Tibial artery (tissue), 4 donors: Measurements from ENCODE around the gene RFK.

Experiments
- DNase-seq, 2 donors: peaks; one replicate each; pipeline ENCODE4 v3.0.0-alpha.2; 2019
- H3K27ac ChIP-seq, 2 donors: fragments of 200-600 bp; sonication (generic) in 1 of 2; 1 replicate in 1 of 2; 2 replicates in 1 of 2; pipeline ENCODE4 v1.5.1; 2018 to 2019; ENCODE audit warnings: mild to moderate bottlenecking in 1 of 2
- H3K27me3 ChIP-seq, 2 donors: fragments of 200-600 bp; sonication (generic) in 1 of 2; one replicate each; pipeline versions ENCODE4 v1.5.1 to v1.6.0; 2016 to 2019
- H3K36me3 ChIP-seq, 3 donors: fragments of 200-600 bp; sonication (generic) in 2 of 3; one replicate each; pipeline ENCODE4 v1.5.1; 2016 to 2019; ENCODE audit warnings: mild to moderate bottlenecking in 2 of 3
- H3K4me1 ChIP-seq, 4 donors: fragments of 200-600 bp; sonication (generic) in 2 of 4; 1 replicate in 3 of 4; 2 replicates in 1 of 4; pipeline ENCODE4 v1.5.1; 2016 to 2019
- H3K4me3 ChIP-seq, 2 donors: fragments of 200-600 bp; sonication (generic) in 1 of 2; 1 replicate in 1 of 2; 2 replicates in 1 of 2; pipeline ENCODE4 v1.5.1; 2018 to 2019; ENCODE audit warnings: mild to moderate bottlenecking in 2 of 2
- H3K9me3 ChIP-seq, 3 donors: fragments of 200-600 bp; sonication (generic) in 1 of 3; one replicate each; pipeline ENCODE4 v1.5.1; 2016 to 2019
- CTCF ChIP-seq, 2 experiments: fragments of 200-600 bp in 1 of 2; fragments of 450-650 bp in 1 of 2; IDR thresholded peaks; one replicate each; pipeline ENCODE4 v1.5.1; 2017 to 2019; ENCODE audit warnings: antibody characterized with exemption in 2 of 2, mild to moderate bottlenecking in 1 of 2, moderate library complexity in 1 of 2
- intact Hi-C: fragments of 100-400 bp; cut with DNase I; formaldehyde crosslinking; loops from one replicate; pipeline ENCODE4 v1.15.0; 2023; ENCODE audit warnings: low total_unique reads

The RFK gene

DNA sequence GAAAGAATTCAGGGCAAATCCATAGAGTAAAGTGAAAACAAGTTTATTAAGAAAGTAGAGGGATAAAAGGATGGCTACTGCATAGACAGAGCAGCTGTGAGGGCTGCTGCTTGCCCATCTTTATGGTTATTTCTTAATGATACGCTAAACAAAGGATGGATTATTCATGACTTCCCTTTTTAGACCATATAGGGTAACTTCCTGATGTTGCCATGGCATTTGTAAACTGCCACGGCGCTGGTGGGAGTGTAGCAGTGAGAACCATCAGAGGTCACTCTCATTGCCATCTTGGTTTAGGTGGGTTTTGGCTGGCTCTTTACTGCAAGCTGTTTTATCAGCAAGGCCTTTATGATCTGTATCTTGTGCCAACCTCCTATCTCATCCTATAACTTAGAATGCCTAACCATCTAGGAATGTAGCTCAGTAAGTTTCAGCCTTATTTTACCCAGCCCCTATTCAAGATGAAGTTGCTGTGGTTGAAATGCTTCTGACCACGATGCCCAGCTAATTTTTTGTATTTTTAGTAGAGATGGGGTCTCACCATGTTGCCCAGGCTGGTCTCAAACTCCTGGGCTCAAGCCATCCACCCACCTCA is 42.1 kb downstream of the RFK start:
- TF ChIP-seq CTCF (IDR thresholded peaks at IDR 0.05) = no peak
- no peak overlapping the region for H3K4me3 ChIP-seq
- intact Hi-C loops = no loop called here

DNA sequence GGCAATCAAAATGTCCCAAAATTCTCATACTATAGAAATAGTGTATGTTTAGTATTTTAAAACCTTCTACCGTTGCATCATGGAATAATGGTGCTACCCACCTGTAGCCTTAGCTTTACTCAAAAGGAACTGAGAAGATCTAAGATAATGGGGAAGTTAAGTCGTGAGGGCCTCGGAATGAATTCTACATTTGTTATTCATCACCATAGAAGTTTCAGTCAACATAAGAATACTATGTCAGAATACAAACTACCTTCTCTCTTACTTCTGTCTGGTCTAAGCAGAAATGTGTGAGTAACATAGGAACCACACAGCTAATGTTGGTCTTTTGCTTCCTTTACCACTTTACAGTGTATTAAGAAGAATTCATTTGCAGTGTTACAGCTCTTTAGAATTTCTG is 43.2 kb downstream of the RFK start:
- no peak for DNase-seq
- Histone ChIP-seq H3K4me3 (no peak overlapping the region), H3K4me1 (no peaks in the 10 kb centered on the region), H3K27ac (no peak overlapping the region), H3K9me3 (no peaks in the 10 kb centered on the region), H3K36me3 (no peaks in the 10 kb centered on the region), H3K27me3 (no peaks in the 10 kb centered on the region)
- no peak for TF ChIP-seq CTCF (IDR thresholded peaks at IDR 0.05)
- intact Hi-C loops = no loop called here

More for the DNA sequence above, 42.1 kb downstream of the RFK start:
- H3K9me3 ChIP-seq = no peaks in the 10 kb centered on the region
- H3K36me3 ChIP-seq = no peaks in the 10 kb centered on the region
- no peak overlapping the region for H3K27ac ChIP-seq
- H3K27me3 ChIP-seq = no peaks in the 10 kb centered on the region
- no peak for DNase-seq
- H3K4me1 ChIP-seq = no peaks in the 10 kb centered on the region

GRCh38 chr9:76349865-76350264 is 44.4 kb downstream of the RFK start:
- H3K27me3 ChIP-seq = no peaks in the 10 kb centered on the region
- no peaks in the 10 kb centered on the region for H3K4me1 ChIP-seq
- H3K4me3 ChIP-seq = no peak overlapping the region
- no peaks in the 10 kb centered on the region for H3K9me3 ChIP-seq
- TF ChIP-seq CTCF (IDR thresholded peaks at IDR 0.05) = no peak
- no peak overlapping the region for H3K27ac ChIP-seq
- no peaks in the 10 kb centered on the region for H3K36me3 ChIP-seq
- intact Hi-C loops = no loop called here
- no peak for DNase-seq

GRCh38 chr9:76342858-76343257 is 51.4 kb downstream of the RFK start:
- Histone ChIP-seq H3K9me3 (peaks cover 0 to 4% (median 0%) of the 10 kb centered on the region in 3 donors), H3K4me3 (no peak overlapping the region), H3K27ac (no peak overlapping the region), H3K36me3 (no peaks in the 10 kb centered on the region), H3K27me3 (no peaks in the 10 kb centered on the region), H3K4me1 (no peaks in the 10 kb centered on the region)
- intact Hi-C loops = no loop called here
- no peak for TF ChIP-seq CTCF (IDR thresholded peaks at IDR 0.05)
- no peak for DNase-seq

DNA sequence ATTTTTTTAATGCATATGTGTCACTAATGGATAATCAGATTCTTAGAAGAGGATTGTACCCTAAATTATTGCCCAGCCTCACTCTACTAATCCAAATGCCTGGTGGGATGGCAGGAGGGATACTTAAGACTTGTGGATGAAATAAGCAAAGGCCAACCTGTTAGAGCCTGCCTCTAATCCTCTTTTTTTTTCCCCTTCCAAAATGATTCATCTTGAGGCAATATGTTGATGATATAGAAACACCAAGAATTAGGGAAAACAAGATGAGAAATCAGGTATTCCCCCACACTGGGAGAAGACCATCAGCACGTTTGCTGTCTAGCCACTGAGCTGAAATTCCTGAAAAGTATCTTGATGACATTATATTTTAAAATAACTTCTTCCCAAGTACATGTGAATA is 52.0 kb downstream of the RFK start:
- H3K36me3 ChIP-seq = no peaks in the 10 kb centered on the region
- no peak for DNase-seq
- no peak for TF ChIP-seq CTCF (IDR thresholded peaks at IDR 0.05)
- H3K27ac ChIP-seq = no peak overlapping the region
- H3K9me3 ChIP-seq = peaks cover 0 to 4% (median 0%) of the 10 kb centered on the region in 3 donors
- intact Hi-C loops = no loop called here
- H3K27me3 ChIP-seq = no peaks in the 10 kb centered on the region
- H3K4me1 ChIP-seq = no peaks in the 10 kb centered on the region
- H3K4me3 ChIP-seq = no peak overlapping the region

DNA sequence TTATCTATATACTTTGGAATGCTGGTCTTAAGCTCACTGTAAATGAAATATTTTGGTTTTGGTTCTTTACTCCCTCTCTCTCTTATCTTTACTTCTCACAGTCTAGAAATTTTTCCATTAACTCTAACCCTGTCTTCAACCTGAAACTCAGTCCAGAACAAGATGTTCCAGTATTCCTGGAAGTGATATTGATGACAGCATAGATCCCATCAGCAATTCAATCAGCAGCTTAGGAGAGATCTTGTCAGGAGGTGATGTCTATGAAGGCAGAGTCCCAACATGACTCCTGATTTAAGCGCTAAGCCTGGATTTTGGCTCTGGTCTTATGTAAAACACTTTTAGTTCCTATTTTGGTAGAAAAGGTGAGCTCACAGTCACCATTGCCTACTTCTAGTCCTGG is 52.6 kb downstream of the RFK start:
- no peaks in the 10 kb centered on the region for H3K36me3 ChIP-seq
- no peak overlapping the region for H3K4me3 ChIP-seq
- intact Hi-C loops = no loop called here

More for the DNA sequence above, 52.6 kb downstream of the RFK start:
- peaks cover 0 to 4% (median 0%) of the 10 kb centered on the region in 3 donors for H3K9me3 ChIP-seq
- H3K4me1 ChIP-seq = no peaks in the 10 kb centered on the region
- TF ChIP-seq CTCF (IDR thresholded peaks at IDR 0.05) = no peak
- no peaks in the 10 kb centered on the region for H3K27me3 ChIP-seq
- no peak for DNase-seq
- H3K27ac ChIP-seq = no peak overlapping the region
